GM18505 (cell line): ENCODE measurements around the gene DENND10.

Experiments used
- ATAC-seq: cut with Tn5 transposase; IDR thresholded peaks from one replicate; pipeline ENCODE4 v1.9.1; 2021; ENCODE audit not compliant: unreplicated experiment
- POLR2A ChIP-seq: IDR thresholded peaks from 4 replicates; pipeline ENCODE4 v1.6.1; 2011; ENCODE audit warnings: borderline replicate concordance; ENCODE audit not compliant: insufficient read depth, insufficient read length; ENCODE audit errors: extremely low read depth

The DENND10 gene

GRCh38 chr10:119103903-119104653, at the start of gene DENND10:
Gene DENND10, plus strand, starts transcription at chr10:119104113. Its CDS starts 30 bp downstream, at chr10:119104143.
- TF ChIP-seq POLR2A = peak; percentile 86
- ATAC-seq = peak; percentile 83

- no peak for TF ChIP-seq POLR2A
- ATAC-seq = no peak
These were observed 48.4 kb upstream of the DENND10 start for GRCh38 chr10:119055472-119055871.

- no peak for TF ChIP-seq POLR2A
- ATAC-seq = no peak
These were observed 45.9 kb upstream of the DENND10 start for GRCh38 chr10:119058010-119058409.

GRCh38 chr10:119059557-119059956, 44.4 kb upstream of the DENND10 start:
- no peak for ATAC-seq
- no peak for TF ChIP-seq POLR2A

GRCh38 chr10:119060107-119060506, 43.8 kb upstream of the DENND10 start:
- TF ChIP-seq POLR2A = no peak

GRCh38 chr10:119061352-119061751, 42.6 kb upstream of the DENND10 start:
- no peak for ATAC-seq
- no peak for TF ChIP-seq POLR2A

More at GRCh38 chr10:119060107-119060506, 43.8 kb upstream of the DENND10 start:
- no peak for ATAC-seq

- ATAC-seq = no peak
- TF ChIP-seq POLR2A = no peak
These were observed 42.0 kb upstream of the DENND10 start for GRCh38 chr10:119061926-119062325.

GRCh38 chr10:119070395-119071165, 33.3 kb upstream of the DENND10 start:
- TF ChIP-seq POLR2A = peak; percentile 23

GRCh38 chr10:119073584-119073983, 30.3 kb upstream of the DENND10 start:
- no peak for TF ChIP-seq POLR2A

More at GRCh38 chr10:119070395-119071165, 33.3 kb upstream of the DENND10 start:
- ATAC-seq = no peak

GRCh38 chr10:119078422-119079179, 25.3 kb upstream of the DENND10 start:
- no peak for ATAC-seq

More at GRCh38 chr10:119073584-119073983, 30.3 kb upstream of the DENND10 start:
- ATAC-seq = no peak

GRCh38 chr10:119079599-119080520, 24.1 kb upstream of the DENND10 start:
- no peak for TF ChIP-seq POLR2A
- peak; percentile 55 for ATAC-seq

More at GRCh38 chr10:119078422-119079179, 25.3 kb upstream of the DENND10 start:
- TF ChIP-seq POLR2A = no peak

GRCh38 chr10:119080521-119081259, 23.2 kb upstream of the DENND10 start, which contains the start of gene EIF3A:
Gene EIF3A, minus strand, starts transcription at chr10:119080817. Its CDS starts 141 bp downstream, at chr10:119080676.
- peak; percentile 82 for ATAC-seq
- TF ChIP-seq POLR2A = peak; percentile 98

- no peak for ATAC-seq
- no peak for TF ChIP-seq POLR2A
These were observed 19.0 kb upstream of the DENND10 start for GRCh38 chr10:119084896-119085295.
